Measurements from ENCODE around the gene SYCN. TPM values are rescaled to one million over a fixed set of nuclear protein-coding genes. Genes with fewer than 3 reads are reported as not detected.

SYCN gene
- total and polyA plus RNA-seq, 2 of the 8 experiments (the other 6 are each of a cell fraction or from before 2014, with no cell fraction given), result not detected

- TF ChIP-seq CHD7 (IDR thresholded peaks at IDR 0.05; ENCODE audit: insufficient replicate concordance, low read length) (no peak), CHD1 (IDR thresholded peaks at IDR 0.05; ENCODE audit: low read depth, low read length) (no peak), TAF1 (IDR thresholded peaks at IDR 0.05; ENCODE audit: low read depth, low read length) (no peak), TAF7 (optimal IDR thresholded peaks at IDR 0.05; ENCODE audit: borderline replicate concordance, low read depth, low read length) (no peak), NRF1 (IDR thresholded peaks at IDR 0.05; ENCODE audit: low read depth, low read length) (no peak), EGR1 (IDR thresholded peaks at IDR 0.05; ENCODE audit: borderline replicate concordance, low read depth, low read length) (no peak), SRF (IDR thresholded peaks at IDR 0.05; ENCODE audit: low read depth, low read length) (no peak), BRCA1 (IDR thresholded peaks at IDR 0.05; ENCODE audit: low read depth, low read length) (no peak), RFX5 (IDR thresholded peaks at IDR 0.05; ENCODE audit: borderline replicate concordance, low read depth, low read length) (no peak), CREB1 (IDR thresholded peaks at IDR 0.05) (no peak)
Measured at GRCh38 chr19:39236527-39236926, 32.5 kb upstream of the SYCN start (continued).

All from H1 (cell line).